NCI-H2171 treated with DMSO at 0.1 percent for 48 hours (cell line): Measurements from ENCODE around the gene NOSIP.

Experiments
- DNase-seq: peaks from one replicate; lab custom pipeline; 2025; lab: John Stamatoyannopoulos, UW

Gene NOSIP

DNA sequence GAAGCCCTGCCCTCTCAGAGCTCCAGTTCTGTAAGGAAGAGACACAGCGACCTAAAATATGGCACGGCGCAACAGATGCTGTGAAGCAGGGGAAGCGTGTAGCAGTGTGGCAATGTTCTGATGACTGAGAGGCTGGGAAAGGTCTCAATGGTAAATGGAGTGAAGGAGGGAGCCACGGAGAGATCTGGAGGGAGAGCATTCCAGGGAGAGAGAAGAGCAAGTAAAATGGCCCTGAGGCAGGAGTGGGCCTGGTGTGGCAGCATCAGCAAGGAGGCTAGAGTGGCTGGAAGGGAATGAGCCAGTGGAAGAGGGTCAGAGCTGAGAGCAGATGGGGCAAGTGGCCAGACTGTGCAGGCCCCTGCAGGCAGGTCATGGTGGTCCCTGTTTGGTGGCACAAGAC is 36.2 kb downstream of the NOSIP start:
- DNase-seq: no peak

GRCh38 chr19:49543032-49543431 is 37.3 kb downstream of the NOSIP start:
- no peak for DNase-seq

GRCh38 chr19:49542446-49542845 is 37.9 kb downstream of the NOSIP start:
- DNase-seq: no peak

GRCh38 chr19:49541914-49542313 is 38.4 kb downstream of the NOSIP start:
- no peak for DNase-seq

GRCh38 chr19:49539192-49539952 is 41.0 kb downstream of the NOSIP start:
- DNase-seq: no peak

DNA sequence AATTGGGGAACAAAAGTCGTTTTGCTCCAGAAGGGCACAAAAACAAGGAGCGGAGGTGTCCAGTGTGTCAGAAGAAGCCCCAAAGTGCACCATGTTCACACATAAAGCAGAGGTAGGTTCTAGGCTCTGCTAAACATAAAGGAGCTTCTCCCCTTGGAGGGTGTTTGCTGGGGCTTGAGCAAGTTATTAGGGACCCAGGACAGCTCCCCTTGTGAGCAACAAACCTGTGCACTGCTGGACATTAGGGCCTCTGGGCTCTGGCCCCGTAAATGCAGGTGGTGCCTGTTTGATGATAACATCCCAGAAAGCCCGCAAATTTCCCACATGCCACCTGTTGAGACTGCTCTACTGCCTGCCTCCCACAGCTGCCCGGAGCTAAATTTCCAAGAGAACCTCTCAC is 41.7 kb downstream of the NOSIP start:
- DNase-seq: no peak

DNA sequence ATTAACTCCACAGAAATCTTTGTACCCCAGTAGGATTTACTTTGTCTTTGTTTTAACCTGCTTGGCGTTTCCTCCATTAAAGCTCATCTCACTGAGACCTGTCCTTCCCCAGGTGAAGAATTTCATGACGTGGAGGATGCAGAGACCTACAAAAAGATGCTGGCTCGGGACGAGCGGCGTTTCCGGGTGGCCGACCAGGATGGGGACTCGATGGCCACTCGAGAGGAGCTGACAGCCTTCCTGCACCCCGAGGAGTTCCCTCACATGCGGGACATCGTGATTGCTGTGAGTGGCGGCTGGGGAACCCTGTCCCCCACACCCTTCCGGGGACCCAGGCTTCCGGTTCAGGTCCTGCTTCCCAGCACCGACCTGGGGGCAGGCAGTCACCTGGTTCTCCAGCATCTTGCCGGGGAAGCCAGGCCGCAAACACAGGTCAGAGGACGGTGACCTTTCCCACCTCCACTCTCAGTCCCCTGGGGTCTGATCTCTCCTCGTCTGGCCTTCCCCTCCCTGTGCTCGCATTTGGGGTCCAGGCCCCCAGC is 43.4 kb downstream of the NOSIP start:
- no peak for DNase-seq

DNA sequence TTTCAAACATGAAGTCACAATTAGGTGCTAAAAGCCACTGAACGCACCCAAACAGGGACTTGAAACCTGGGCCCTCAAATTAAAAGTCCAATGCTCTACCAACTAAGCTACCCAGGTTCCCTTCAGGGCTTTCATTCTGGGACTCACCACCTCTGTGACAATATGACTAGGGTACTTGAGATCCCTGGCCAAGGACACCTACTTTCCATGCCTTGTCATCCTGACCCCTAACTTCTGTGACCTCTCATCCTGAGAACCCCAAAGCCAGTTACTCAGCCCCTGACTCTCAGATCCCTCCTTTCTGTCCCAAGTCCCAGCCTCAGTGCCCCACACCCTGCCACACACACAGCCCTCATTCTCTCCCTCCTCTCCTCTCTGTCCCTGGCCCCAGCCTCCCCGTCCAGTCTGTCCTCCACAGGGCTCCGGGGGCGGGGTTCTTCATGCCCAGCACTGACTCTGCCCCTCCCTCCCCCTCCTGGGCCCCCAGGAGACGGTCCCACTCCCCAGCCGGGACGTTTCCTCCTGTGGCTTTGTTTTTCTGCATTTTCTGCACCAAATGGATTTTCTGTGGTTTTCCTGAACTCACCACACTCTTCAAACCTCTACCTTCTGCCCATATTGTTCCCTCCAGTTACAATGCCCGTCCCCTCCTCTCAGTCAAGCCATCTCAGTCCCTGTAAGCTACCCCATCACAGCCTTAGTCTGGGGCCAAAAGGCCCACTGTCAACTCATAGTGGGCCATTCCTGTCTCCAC is 45.5 kb downstream of the NOSIP start:
- DNase-seq: no peak

DNA sequence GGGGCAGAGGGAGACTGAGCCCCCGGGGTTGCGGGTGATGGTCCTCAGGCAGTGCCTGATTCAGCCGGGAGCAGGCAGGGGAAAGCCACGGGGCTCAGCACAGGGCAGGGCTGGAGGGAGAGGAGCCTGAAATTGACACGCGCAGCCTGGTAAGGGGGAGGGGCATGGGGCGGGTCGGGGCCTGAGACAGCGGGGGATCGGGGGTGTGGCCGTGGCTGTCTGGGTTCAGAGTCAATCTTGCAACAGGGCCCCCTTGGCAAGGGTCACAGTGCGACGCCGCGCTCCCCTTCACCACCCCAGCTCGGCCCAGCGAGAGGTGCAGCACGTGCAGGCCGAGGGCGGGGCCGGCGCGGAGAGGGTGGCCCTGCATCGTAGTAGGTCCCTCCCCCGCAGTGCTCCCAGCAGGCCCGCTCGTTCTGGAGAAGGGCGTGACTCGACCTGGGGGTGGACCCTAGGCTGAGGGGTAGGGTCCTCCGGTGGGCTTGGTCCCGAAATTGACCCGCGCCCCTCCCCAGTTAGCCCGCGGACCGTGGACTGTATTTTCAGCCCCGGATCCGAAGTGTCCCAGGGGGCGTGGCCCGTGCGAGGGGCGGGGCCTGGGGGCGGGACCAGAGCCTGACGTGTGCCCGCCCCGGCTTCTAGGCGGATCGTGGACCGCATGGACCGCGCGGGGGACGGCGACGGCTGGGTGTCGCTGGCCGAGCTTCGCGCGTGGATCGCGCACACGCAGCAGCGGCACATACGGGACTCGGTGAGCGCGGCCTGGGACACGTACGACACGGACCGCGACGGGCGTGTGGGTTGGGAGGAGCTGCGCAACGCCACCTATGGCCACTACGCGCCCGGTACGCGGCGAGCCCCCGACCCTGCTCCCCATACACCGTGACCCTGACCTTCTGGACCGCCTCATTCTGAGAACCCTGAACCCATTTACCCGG is 46.5 kb downstream of the NOSIP start:
- DNase-seq: peak; percentile 62

- no peak for DNase-seq
Measured at GRCh38 chr19:49530708-49531107, 49.6 kb downstream of the NOSIP start.

DNA sequence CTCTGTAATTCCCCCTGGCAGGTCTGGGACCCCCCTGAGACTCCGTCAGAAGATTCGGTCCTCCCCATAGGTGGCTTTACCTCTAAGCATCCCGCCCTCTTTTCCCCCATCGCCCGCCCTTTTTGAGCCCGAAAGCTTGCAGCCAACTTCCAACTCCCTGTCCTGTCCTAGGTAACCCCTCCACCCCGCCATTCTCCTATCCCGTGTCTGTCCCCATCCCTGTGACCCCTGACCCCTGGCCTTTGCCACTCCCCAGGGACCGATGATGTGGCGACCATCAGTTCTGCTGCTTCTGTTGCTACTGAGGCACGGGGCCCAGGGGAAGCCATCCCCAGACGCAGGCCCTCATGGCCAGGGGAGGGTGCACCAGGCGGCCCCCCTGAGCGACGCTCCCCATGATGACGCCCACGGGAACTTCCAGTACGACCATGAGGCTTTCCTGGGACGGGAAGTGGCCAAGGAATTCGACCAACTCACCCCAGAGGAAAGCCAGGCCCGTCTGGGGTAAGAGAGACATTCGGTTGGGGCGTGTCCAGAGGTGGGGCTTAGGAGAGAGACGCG is 52.1 kb downstream of the NOSIP start:
- no peak for DNase-seq

DNA sequence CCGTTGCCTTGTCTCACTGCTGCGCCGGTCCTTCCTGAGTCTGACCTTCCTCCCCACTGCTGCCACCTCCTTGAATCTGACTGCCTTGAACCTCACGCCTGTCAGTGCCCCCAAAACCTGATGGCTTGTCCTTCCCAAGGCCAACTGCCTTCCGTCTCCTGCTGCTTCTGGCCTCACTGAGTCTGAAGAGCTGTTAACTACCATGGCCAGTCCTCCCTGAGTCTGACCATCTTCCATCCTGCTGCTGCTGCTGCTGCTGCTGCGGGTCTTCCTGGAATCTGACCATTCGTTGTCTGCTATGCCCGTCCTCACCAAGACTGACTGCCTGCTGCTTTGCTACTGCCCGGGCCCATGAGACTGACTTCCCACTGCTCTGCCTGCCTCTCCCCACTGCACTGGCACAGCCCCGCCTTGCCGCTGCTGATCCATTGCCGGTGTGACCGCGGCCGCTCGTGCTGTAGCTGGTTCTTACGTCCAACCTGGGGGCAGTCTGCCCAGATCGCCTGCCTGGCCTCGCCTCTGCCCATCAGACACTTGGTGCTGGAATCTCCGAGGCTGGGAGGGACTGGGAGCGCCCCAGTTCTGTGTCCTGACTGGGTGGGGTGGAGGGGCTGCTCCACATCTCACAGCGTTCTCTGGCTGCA is 55.4 kb downstream of the NOSIP start:
- DNase-seq: no peak

DNA sequence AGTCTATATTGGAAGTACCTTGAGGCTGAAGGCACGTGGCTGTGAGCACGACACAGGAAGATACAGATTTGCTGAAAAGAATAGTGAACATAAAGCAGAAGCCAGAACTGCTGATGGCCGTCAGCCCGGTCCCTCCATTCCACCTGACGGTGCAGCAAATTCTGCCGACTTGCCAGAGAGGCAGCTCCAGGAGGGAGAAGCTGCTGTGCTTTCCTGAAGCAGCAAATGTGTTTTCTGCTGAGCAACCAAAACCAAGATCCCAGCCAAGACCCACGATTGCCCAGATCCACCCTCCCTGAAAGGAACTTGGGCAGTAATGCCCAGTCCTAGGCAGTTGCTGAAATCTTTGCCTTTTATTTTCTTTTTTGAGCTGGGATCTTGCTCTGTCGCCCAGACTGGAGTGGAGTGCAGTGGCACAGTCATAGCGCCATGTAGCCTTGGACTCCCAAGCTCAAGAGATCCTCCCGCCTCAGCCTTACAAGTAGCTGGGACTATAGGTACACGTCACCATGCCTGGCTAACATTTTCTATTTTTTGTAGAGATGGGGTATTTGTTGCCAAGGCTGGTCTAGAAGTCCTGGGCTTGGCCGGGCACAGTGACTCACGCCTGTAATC is 59.5 kb downstream of the NOSIP start:
- no peak for DNase-seq

GRCh38 chr19:49518033-49518432 is 62.3 kb downstream of the NOSIP start:
- DNase-seq: no peak

- no peak for DNase-seq
Measured at GRCh38 chr19:49515767-49516166, 64.6 kb downstream of the NOSIP start.

GRCh38 chr19:49514151-49514550 is 66.2 kb downstream of the NOSIP start:
- peak; percentile 43 for DNase-seq

DNA sequence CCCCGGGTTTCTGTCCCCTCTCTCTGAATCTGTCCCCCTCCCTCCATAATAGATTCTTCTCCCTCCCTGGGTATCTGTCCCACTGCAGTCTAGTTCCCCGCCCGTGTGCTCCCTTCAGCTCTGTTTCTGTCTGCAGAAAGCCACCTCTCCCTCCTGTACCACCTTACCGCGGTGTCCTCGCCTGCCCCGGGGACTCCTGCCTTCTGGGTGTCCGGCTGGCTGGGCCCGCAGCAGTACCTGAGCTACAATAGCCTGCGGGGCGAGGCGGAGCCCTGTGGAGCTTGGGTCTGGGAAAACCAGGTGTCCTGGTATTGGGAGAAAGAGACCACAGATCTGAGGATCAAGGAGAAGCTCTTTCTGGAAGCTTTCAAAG is 66.6 kb downstream of the NOSIP start:
- peak; percentile 81 for DNase-seq

DNA sequence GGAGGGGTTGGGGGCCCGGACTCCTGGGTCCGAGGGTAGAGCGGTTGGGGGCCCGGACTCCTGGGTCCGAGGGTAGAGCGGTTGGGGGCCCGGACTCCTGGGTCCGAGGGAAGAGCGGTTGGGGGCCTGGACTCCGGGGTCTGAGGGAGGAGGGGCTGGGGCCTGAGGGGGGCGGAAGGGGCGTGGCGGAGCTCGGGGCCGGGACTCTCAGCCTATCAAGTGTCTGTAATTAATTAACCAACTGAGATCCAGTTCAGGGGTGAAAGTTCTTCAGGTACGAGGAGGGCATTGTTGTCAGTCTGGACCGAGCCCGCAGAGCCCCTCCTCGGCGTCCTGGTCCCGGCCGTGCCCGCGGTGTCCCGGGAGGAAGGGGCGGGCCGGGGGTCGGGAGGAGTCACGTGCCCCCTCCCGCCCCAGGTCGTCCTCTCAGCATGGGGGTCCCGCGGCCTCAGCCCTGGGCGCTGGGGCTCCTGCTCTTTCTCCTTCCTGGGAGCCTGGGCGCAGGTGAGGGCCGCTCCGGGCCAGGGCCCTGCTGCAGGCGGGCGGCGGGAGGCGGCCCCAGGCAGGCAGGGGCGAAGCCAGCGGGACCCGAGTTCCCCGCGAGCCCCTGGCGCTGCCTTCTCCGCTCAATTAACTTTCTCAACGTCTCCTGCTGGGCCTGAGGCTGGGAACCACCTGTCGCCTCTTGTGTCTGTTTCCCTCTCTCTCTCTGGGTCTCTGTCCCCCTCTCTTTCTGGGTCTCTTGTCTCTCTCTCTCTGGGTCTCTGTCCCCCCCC is 67.2 kb downstream of the NOSIP start:
- peak; percentile 82 for DNase-seq

DNA sequence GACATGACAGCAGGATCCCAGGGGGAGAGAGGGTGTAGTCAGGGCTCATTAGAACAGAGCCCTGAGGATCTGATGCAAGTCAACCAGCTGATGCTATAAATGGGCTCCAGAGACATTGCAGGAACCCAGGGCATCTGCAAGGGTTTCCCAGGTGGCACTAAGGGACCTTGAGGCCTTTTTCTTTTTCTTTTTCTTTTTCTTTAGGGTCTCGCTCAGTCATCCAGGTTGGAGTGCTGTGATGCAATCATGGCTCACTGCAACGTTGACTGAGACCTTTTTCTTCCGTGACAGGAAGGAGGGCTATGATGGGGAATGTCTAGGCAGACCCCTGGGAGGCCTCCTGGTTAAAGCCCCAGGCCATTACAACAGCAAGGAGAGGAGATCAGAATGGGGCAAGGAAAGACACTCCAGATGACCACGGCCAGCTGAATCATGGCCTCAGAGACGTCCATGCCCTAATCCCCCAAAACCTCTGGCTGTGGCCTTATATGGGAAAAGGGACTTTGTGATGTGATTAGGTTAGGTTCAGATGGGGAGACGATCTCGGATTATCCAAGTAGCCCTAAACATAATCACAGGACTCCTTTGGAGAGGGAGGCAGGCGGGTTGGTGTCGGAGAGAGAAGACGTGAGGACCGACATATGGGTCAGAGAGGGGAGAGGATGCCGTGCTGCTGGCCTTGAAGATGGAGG is 72.4 kb downstream of the NOSIP start:
- peak; percentile 13 for DNase-seq
